Smooth muscle cell (in vitro differentiated cells): ENCODE measurements around the gene HHLA2. TPM values are rescaled to one million over a fixed set of nuclear protein-coding genes. Genes with fewer than 3 reads are reported as not detected.
A peak's percentile ranks its signal among the peaks of the same experiment; 100 is the strongest.

Source experiments
- DNase-seq: peaks from one replicate; lab custom pipeline; 2025; ENCODE audit not compliant: unreplicated experiment; lab: John Stamatoyannopoulos, UW
- H2AFZ ChIP-seq: fragments of 200-600 bp; sonication (generic); 2 replicates; pipeline ENCODE4 v1.6.0; 2016; ENCODE audit warnings: antibody characterized with exemption, low read depth, mild to moderate bottlenecking
- H3F3A ChIP-seq: fragments of 200-600 bp; sonication (generic); 2 replicates; pipeline ENCODE4 v1.6.0; 2017; ENCODE audit warnings: antibody characterized with exemption, low read depth
- H3K27ac ChIP-seq: fragments of 200-600 bp; sonication (generic); 2 replicates; pipeline ENCODE4 v1.5.1; 2016; ENCODE audit warnings: low read depth, mild to moderate bottlenecking
- H3K27me3 ChIP-seq: fragments of 200-600 bp; sonication (generic); 2 replicates; pipeline ENCODE4 v1.6.1; 2016; ENCODE audit warnings: low read depth, mild to moderate bottlenecking
- H3K36me3 ChIP-seq: fragments of 200-600 bp; sonication (generic); 2 replicates; pipeline ENCODE4 v1.5.1; 2016; ENCODE audit warnings: low read depth
- H3K4me1 ChIP-seq: fragments of 200-600 bp; sonication (generic); 2 replicates; pipeline ENCODE4 v1.5.1; 2016; ENCODE audit warnings: low read depth
- H3K4me2 ChIP-seq: fragments of 200-600 bp; sonication (generic); 2 replicates; pipeline ENCODE4 v1.6.0; 2016; ENCODE audit warnings: mild to moderate bottlenecking
- H3K4me3 ChIP-seq: fragments of 200-600 bp; sonication (generic); 2 replicates; pipeline ENCODE4 v1.5.1; 2016; ENCODE audit warnings: mild to moderate bottlenecking
- H3K79me2 ChIP-seq: fragments of 200-600 bp; sonication (generic); 2 replicates; pipeline ENCODE4 v1.6.0; 2016; ENCODE audit warnings: low read depth, mild to moderate bottlenecking
- H3K9ac ChIP-seq: fragments of 200-600 bp; sonication (generic); 2 replicates; pipeline ENCODE4 v1.6.0; 2016; ENCODE audit warnings: low read depth
- H3K9me3 ChIP-seq: fragments of 200-600 bp; sonication (generic); replicated peaks from 2 replicates; pipeline ENCODE4 v1.5.1; 2016; ENCODE audit warnings: low read depth
- H4K20me1 ChIP-seq: fragments of 200-600 bp; sonication (generic); 2 replicates; pipeline ENCODE4 v1.6.0; 2016; ENCODE audit warnings: low read depth
- WGBS: methylation state at CpG from one replicate; pipeline ENCODE4 v1.1.7; 2016; ENCODE audit warnings: low lambda C conversion rate; 5-methylcytosine and 5-hydroxymethylcytosine counted together
- polyA plus RNA-seq: library from polyadenylated mRNA; unstranded; fragments of >200 nt; fragmentation: Nextera tagmentation; extraction: Ambion mirVana; gene quantifications from 2 replicates; pipeline ENCODE4 v1.2.1, GENCODE V29; 2016
- total RNA-seq: library from RNA; depleted of rRNA; stranded (reverse); fragments of >200 nt; gene quantifications from 2 replicates; pipeline ENCODE4 v1.2.3, GENCODE V29; 2014
- TF ChIP-seq, protein P1 (sequence below): fragments of 200-600 bp; sonication (generic); IDR thresholded peaks from 2 replicates; pipeline ENCODE4 v1.5.1; 2017; ENCODE audit warnings: borderline replicate concordance, mild to moderate bottlenecking, antibody characterized with exemption; ENCODE audit not compliant: insufficient read depth, poor library complexity, severe bottlenecking

The HHLA2 gene
- total and polyA plus RNA-seq, 2 experiments from 2014 or later: not detected

DNA sequence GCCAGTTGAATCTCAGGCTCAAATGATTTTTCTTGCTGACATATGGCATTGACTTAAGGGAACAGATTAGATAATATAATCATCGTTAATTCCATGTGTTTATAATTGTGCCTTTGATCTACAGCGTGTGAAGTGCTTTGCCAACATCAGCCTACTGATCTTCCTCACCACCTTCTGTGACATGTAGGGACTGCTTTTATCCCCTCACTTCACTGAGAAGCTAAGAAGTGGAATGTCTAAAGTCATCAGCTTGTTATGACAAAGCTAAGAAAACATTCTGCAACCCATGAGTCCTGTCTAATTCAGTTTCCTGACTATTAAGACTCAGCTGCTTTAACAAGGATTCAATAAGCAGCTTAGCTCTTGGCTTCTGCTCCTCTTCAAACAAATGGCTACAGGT lies 108.0 kb downstream of the HHLA2 start:
- H2AFZ ChIP-seq: no peak overlapping the region
- H3K9ac ChIP-seq: no peak overlapping the region
- DNase-seq: no peak
- no peaks in the 10 kb centered on the region for H3K36me3 ChIP-seq
- TF ChIP-seq, protein P1, sequence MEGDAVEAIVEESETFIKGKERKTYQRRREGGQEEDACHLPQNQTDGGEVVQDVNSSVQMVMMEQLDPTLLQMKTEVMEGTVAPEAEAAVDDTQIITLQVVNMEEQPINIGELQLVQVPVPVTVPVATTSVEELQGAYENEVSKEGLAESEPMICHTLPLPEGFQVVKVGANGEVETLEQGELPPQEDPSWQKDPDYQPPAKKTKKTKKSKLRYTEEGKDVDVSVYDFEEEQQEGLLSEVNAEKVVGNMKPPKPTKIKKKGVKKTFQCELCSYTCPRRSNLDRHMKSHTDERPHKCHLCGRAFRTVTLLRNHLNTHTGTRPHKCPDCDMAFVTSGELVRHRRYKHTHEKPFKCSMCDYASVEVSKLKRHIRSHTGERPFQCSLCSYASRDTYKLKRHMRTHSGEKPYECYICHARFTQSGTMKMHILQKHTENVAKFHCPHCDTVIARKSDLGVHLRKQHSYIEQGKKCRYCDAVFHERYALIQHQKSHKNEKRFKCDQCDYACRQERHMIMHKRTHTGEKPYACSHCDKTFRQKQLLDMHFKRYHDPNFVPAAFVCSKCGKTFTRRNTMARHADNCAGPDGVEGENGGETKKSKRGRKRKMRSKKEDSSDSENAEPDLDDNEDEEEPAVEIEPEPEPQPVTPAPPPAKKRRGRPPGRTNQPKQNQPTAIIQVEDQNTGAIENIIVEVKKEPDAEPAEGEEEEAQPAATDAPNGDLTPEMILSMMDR: no peak
- H3K4me3 ChIP-seq: no peak overlapping the region
- peaks cover 29% of the 10 kb centered on the region for H3K27me3 ChIP-seq
- peaks cover 3% of the 10 kb centered on the region for H3K9me3 ChIP-seq
- no peaks in the 10 kb centered on the region for H3K79me2 ChIP-seq
- no peaks in the 10 kb centered on the region for H3F3A ChIP-seq
- H3K27ac ChIP-seq: peak overlapping the region; percentile 65
- peak overlapping the region; percentile 37 for H3K4me2 ChIP-seq
- H4K20me1 ChIP-seq: no peaks in the 10 kb centered on the region
- H3K4me1 ChIP-seq: peaks cover 18% of the 10 kb centered on the region
- 17% methylated on average over 2 of the region's 2 CpGs for WGBS

DNA sequence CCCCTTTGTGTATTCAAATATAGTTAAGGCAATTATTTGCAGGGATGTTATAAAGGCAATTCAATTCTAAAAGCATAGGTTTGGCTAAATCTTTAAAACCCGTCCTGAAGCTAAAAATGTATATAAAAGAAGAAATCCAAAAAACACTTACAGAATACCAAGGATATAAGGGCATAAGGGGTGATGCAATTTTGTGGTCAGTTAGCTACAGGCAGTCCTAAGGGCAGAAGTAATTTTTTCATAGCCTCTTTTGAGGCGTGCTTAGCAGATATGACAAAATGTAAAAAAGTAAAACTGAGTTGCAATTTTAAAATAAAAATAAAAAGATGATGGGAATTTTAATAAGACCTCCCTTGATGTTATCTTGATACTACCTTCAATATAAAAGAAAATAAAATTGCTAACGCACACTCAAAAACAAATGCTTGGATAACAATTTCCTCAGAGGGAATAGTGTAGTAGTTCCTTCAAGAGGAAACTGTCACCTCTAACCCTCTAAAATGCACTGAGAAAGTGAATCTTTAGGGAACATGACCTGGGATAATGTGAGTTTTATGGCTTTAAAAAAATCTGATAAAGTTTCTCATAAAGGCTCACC lies 109.8 kb downstream of the HHLA2 start:
- Histone ChIP-seq H3K27me3 (peaks cover 19% of the 10 kb centered on the region), H3K4me1 (peaks cover 18% of the 10 kb centered on the region), H4K20me1 (no peaks in the 10 kb centered on the region), H3K4me3 (no peak overlapping the region), H3K27ac (no peak overlapping the region), H3F3A (no peaks in the 10 kb centered on the region), H3K36me3 (no peaks in the 10 kb centered on the region), H3K9ac (no peak overlapping the region), H3K79me2 (no peaks in the 10 kb centered on the region), H3K4me2 (peak overlapping the region; percentile 66), H2AFZ (no peak overlapping the region), H3K9me3 (no peaks in the 10 kb centered on the region)
- no peak for DNase-seq
- WGBS: 53% methylated on average over 3 of the region's 3 CpGs
- TF ChIP-seq, protein P1: no peak

DNA sequence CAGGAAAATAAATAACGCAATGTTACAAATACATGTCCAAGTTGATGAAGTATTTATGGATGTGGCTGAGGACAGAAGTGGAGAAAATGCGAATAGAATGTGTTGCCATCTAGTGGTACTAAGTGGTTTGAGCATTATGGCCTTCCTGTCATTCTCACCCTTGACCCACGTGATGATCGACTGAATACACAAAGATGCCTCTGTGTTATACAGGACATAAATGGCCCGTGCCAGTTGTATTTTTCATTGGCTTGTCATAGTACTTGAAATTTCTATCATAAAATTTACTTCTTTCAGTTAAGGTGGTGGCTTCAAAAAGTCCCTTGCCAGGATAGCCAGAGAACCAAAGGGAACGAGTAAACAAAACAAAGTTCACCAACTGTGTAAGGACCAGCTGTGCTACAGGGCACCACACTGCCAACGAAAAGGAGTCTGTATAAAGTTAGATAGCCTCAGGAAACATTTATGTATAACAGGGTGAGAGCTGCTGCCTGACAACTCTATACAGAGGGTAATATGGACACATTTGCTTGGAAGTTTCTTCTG lies 110.4 kb downstream of the HHLA2 start:
- no peaks in the 10 kb centered on the region for H4K20me1 ChIP-seq
- no peaks in the 10 kb centered on the region for H3K79me2 ChIP-seq
- no peak for DNase-seq
- TF ChIP-seq, protein P1: peak; percentile 45
- H3K4me2 ChIP-seq: peak overlapping the region; percentile 66
- no peaks in the 10 kb centered on the region for H3K9me3 ChIP-seq
- H2AFZ ChIP-seq: no peak overlapping the region
- peaks cover 18% of the 10 kb centered on the region for H3K4me1 ChIP-seq
- H3K36me3 ChIP-seq: no peaks in the 10 kb centered on the region
- peaks cover 14% of the 10 kb centered on the region for H3K27me3 ChIP-seq
- H3K27ac ChIP-seq: no peak overlapping the region
- H3K9ac ChIP-seq: no peak overlapping the region
- H3K4me3 ChIP-seq: no peak overlapping the region
- WGBS: 45% methylated on average over 7 of the region's 7 CpGs
- H3F3A ChIP-seq: no peaks in the 10 kb centered on the region

DNA sequence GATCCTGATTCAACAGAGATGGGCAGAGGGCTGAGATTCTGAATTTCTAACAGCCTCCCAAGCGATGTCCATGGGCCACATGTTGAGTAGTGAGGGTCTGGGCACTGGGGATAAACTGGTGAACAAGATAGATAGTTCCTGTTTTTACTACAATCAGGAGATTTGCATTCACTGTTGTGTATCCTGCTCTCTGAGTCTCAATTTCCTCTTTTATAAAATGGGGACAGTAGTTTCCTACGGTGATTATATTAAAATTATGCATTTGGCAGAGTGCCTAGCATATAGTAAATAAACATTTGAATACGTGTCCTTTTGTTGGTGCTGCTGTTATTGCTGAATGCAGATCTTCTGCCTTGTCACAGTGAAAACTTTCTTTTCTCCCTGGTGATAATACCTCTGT lies 111.5 kb downstream of the HHLA2 start:
- no peak overlapping the region for H3K4me2 ChIP-seq
- WGBS: 94% methylated on average over 3 of the region's 3 CpGs
- H3K9me3 ChIP-seq: no peaks in the 10 kb centered on the region
- H3K27ac ChIP-seq: no peak overlapping the region
- no peaks in the 10 kb centered on the region for H4K20me1 ChIP-seq
- peaks cover 18% of the 10 kb centered on the region for H3K4me1 ChIP-seq
- TF ChIP-seq, protein P1: no peak
- no peak for DNase-seq
- no peak overlapping the region for H3K4me3 ChIP-seq
- no peaks in the 10 kb centered on the region for H3K36me3 ChIP-seq
- H2AFZ ChIP-seq: no peak overlapping the region
- no peaks in the 10 kb centered on the region for H3F3A ChIP-seq
- no peak overlapping the region for H3K9ac ChIP-seq
- H3K79me2 ChIP-seq: no peaks in the 10 kb centered on the region
- H3K27me3 ChIP-seq: peaks cover 11% of the 10 kb centered on the region
